Measurements from ENCODE around the gene RAB17. TPM values are rescaled to one million over a fixed set of nuclear protein-coding genes. Genes with fewer than 3 reads are reported as not detected.

The RAB17 gene
- total RNA-seq, 6 donors from 2014 or later: 44.5 to 262 (median 90.6) TPM

DNA sequence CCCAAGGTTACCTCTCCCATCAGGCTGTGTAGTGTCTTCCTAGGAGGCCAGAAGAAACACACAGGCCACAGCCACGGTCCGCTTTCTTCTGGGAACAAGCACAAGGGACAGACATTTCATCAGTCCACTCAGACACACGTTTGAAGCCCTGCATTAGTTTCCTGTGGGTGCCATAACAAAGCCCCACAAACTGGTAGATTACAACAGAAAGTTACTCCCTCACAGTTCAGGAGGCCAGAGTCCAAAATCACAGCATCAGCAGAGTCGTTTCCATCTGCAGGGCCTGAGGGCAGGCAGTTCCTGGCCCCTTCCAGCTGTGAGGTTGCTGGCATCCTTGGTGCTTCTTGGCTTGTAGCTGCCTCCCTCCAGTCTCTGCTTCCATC is 32.9 kb downstream of the RAB17 start:
- Histone ChIP-seq H3K9me3 (peaks cover 7 to 17% (median 10%) of the 10 kb centered on the region in 4 donors), H3K4me1 (peaks cover 0 to 10% (median 4%) of the 10 kb centered on the region in 4 donors), H3K36me3 (peaks cover 0 to 20% (median 4%) of the 10 kb centered on the region in 4 donors), H3K27me3 (no peaks in the 10 kb centered on the region), H3K27ac (no peak overlapping the region), H3K4me3 (no peak overlapping the region)
- 55 to 76% methylated on average over 3 to 4 of the region's 4 CpGs for WGBS, 2 donors
- DNase-seq (no peak), ATAC-seq (ENCODE audit: low FRiP score in 2 of 2) (no peak)
- TF ChIP-seq POLR2AphosphoS5 (IDR thresholded peaks at IDR 0.05) (no peak), POLR2A (IDR thresholded peaks at IDR 0.05) (no peak)

- Histone ChIP-seq H3K36me3 (peaks cover 0 to 20% (median 4%) of the 10 kb centered on the region in 4 donors), H3K27ac (no peak overlapping the region), H3K9me3 (peaks cover 7 to 17% (median 10%) of the 10 kb centered on the region in 4 donors), H3K4me1 (peaks cover 0 to 10% (median 4%) of the 10 kb centered on the region in 4 donors), H3K27me3 (no peaks in the 10 kb centered on the region), H3K4me3 (no peak overlapping the region)
- no peak for ATAC-seq (ENCODE audit: low FRiP score in 2 of 2)
- WGBS, 2 donors: 64 to 70% methylated on average over 10 to 11 of the region's 11 CpGs
- no peak for TF ChIP-seq EP300 (IDR thresholded peaks at IDR 0.05)
- no peak for TF ChIP-seq POLR2AphosphoS5 (IDR thresholded peaks at IDR 0.05)
- TF ChIP-seq CTCF (IDR thresholded peaks at IDR 0.05): no peak
- no peak for TF ChIP-seq POLR2A (IDR thresholded peaks at IDR 0.05)
- DNase-seq: no peak
These were observed 33.5 kb downstream of the RAB17 start for GRCh38 chr2:237556773-237557632.

GRCh38 chr2:237555560-237555959 is 35.0 kb downstream of the RAB17 start:
- H3K4me1 ChIP-seq: peaks cover 0 to 10% (median 4%) of the 10 kb centered on the region in 4 donors
- ATAC-seq (ENCODE audit: low FRiP score in 2 of 2): no peak
- peaks cover 7 to 17% (median 10%) of the 10 kb centered on the region in 4 donors for H3K9me3 ChIP-seq
- 96 to 100% methylated on average over 1 of the region's 1 CpG for WGBS, 2 donors
- H3K27ac ChIP-seq: no peak overlapping the region
- TF ChIP-seq POLR2AphosphoS5 (IDR thresholded peaks at IDR 0.05): no peak
- no peak for TF ChIP-seq EP300 (IDR thresholded peaks at IDR 0.05)
- no peak for TF ChIP-seq POLR2A (IDR thresholded peaks at IDR 0.05)
- TF ChIP-seq CTCF (IDR thresholded peaks at IDR 0.05): no peak
- H3K4me3 ChIP-seq: no peak overlapping the region
- H3K27me3 ChIP-seq: no peaks in the 10 kb centered on the region
- DNase-seq: no peak
- H3K36me3 ChIP-seq: peaks cover 4 to 20% (median 6%) of the 10 kb centered on the region in 4 donors

GRCh38 chr2:237553948-237554347 is 36.6 kb downstream of the RAB17 start:
- H3K27ac ChIP-seq: no peak overlapping the region
- no peak overlapping the region for H3K4me3 ChIP-seq
- peaks cover 0 to 9% (median 2%) of the 10 kb centered on the region in 4 donors for H3K4me1 ChIP-seq
- no peak for DNase-seq
- H3K36me3 ChIP-seq: peaks cover 4 to 24% (median 13%) of the 10 kb centered on the region in 4 donors
- WGBS, 2 donors: 73 to 76% methylated on average over 7 of the region's 7 CpGs
- no peaks in the 10 kb centered on the region for H3K27me3 ChIP-seq
- TF ChIP-seq CTCF (IDR thresholded peaks at IDR 0.05): no peak
- no peak for TF ChIP-seq POLR2AphosphoS5 (IDR thresholded peaks at IDR 0.05)
- TF ChIP-seq EP300 (IDR thresholded peaks at IDR 0.05): no peak
- TF ChIP-seq POLR2A (IDR thresholded peaks at IDR 0.05): no peak
- ATAC-seq (ENCODE audit: low FRiP score in 2 of 2): no peak
- H3K9me3 ChIP-seq: peaks cover 7 to 17% (median 10%) of the 10 kb centered on the region in 4 donors

GRCh38 chr2:237552908-237553307 is 37.6 kb downstream of the RAB17 start:
- no peak for ATAC-seq (ENCODE audit: low FRiP score in 2 of 2)

More at GRCh38 chr2:237552908-237553307, 37.6 kb downstream of the RAB17 start:
- WGBS, 2 donors: 79 to 90% methylated on average over 6 of the region's 6 CpGs
- Histone ChIP-seq H3K4me3 (no peak overlapping the region), H3K27ac (no peak overlapping the region), H3K9me3 (peaks cover 7 to 17% (median 10%) of the 10 kb centered on the region in 4 donors), H3K27me3 (no peaks in the 10 kb centered on the region), H3K36me3 (peaks cover 4 to 29% (median 16%) of the 10 kb centered on the region in 4 donors), H3K4me1 (peaks cover 2 to 12% (median 4%) of the 10 kb centered on the region in 4 donors)
- no peak for TF ChIP-seq CTCF (IDR thresholded peaks at IDR 0.05)
- TF ChIP-seq POLR2AphosphoS5 (IDR thresholded peaks at IDR 0.05): no peak
- no peak for TF ChIP-seq EP300 (IDR thresholded peaks at IDR 0.05)
- TF ChIP-seq POLR2A (IDR thresholded peaks at IDR 0.05): no peak
- DNase-seq: no peak
